DMS114 treated with DMSO at 0.1 percent for 48 hours (cell line): ENCODE results near the gene TOR3A.

Experiments
- DNase-seq: peaks from one replicate; lab custom pipeline; 2025; ENCODE audit not compliant: unreplicated experiment; lab: John Stamatoyannopoulos, UW

The TOR3A gene

DNA sequence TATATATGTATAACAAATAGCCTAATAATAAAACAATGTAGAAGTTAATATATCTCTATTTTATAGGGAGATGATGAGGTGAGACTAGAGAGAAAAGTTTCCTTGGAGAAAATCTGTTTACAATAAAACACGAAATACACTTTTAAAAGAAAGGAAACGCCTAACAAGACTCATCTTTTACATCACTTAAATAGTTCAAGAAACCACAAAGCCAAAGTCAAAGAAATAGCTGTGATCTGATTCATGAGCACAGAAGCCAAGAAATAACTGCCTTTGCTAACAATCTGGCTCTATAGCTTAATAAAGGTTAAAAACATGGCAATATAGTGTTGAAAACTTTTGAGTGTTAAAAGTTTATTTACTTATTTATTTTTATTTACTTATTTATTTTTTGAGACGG, 61.5 kb downstream of the TOR3A start:
- DNase-seq, result no peak

DNA sequence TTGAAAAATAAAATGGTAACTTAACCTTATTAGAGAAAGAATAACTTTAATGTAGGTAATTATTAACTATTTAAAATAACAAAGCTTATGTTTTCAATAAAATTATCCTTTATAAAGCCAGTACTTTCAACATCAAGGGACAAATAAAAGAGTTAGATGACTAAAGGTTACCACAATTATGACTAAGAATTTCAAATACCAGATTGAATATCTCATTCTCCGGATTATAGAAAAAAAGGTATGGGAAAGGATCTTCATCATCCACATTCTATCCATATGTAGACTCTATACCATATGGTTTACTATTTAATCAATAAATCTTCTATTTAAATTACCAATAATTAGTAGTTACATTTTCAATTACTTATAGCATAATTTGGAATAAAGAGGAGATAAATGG, 62.8 kb downstream of the TOR3A start:
- no peak for DNase-seq

DNA sequence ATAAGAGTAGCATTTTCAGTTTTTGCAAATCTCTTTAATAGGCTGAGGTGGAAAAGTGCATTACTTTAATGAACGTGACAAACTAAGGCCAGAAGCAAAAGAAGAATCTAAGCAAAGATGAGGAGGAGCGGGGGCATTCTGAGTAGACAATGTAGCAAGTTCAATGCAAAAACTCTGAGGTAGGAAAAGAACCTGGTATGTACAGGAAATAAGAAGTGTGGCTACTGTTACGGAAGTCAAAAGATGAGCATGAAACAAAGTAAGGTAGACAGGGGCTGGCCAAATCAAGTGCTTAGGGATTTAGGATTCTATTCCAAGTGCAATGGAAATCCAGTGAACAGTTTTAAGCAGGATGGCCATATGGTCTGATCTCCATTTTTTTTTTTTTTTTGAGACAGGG, 63.7 kb downstream of the TOR3A start:
- no peak for DNase-seq
